HG03060 (cell line): ENCODE results near the gene FBXO4.
"Not testable (repeated sequence)": the region's sequence is repeated elsewhere in the genome, so short reads cannot be mapped to it uniquely, and the experiment has no call there.

ENCODE experiments used
- ATAC-seq: cut with Tn5 transposase; IDR thresholded peaks from one replicate; pipeline ENCODE4 v1.9.1; 2021; ENCODE audit warnings: low read depth, moderate number of reproducible peaks; ENCODE audit not compliant: unreplicated experiment

Gene FBXO4

GRCh38 chr5:41978676-41979075, 53.6 kb downstream of the FBXO4 start:
- ATAC-seq: no peak

GRCh38 chr5:41980396-41980795, 55.3 kb downstream of the FBXO4 start:
- no peak for ATAC-seq

- no peak for ATAC-seq
These were observed 55.8 kb downstream of the FBXO4 start for GRCh38 chr5:41980870-41981269.

GRCh38 chr5:41982858-41983257, 57.8 kb downstream of the FBXO4 start:
- not testable (repeated sequence) for ATAC-seq

GRCh38 chr5:41983284-41983683, 58.2 kb downstream of the FBXO4 start:
- ATAC-seq: no peak

- ATAC-seq: no peak
These were observed 61.0 kb downstream of the FBXO4 start for GRCh38 chr5:41985945-41986695.
